GM12891 (cell line): ENCODE measurements around the gene CD244.
A peak's percentile ranks its signal among the peaks of the same experiment; 100 is the strongest.

Experiments
- DNase-seq: peaks from one replicate; pipeline ENCODE4 v3.0.0; 2011; ENCODE audit warnings: low spot score; ENCODE audit not compliant: insufficient read length
- FAIRE-seq: peaks from 2 replicates; lab custom pipeline; 2011; peaks lifted over from hg19 to GRCh38; lab: Jason Lieb, UNC
- PAX5 ChIP-seq: IDR thresholded peaks from 2 replicates; pipeline ENCODE4 v1.6.1; 2011; ENCODE audit warnings: low read length, moderate library complexity, mild to moderate bottlenecking; ENCODE audit not compliant: insufficient read depth, severe bottlenecking
- POLR2A ChIP-seq: IDR thresholded peaks from 2 replicates; pipeline ENCODE4 v1.6.1; 2011; ENCODE audit warnings: low read depth, low read length, control low read depth
- POLR2AphosphoS5 ChIP-seq: IDR thresholded peaks from 2 replicates; pipeline ENCODE4 v1.6.1; 2011; ENCODE audit warnings: low read depth, low read length, control low read depth
- POU2F2 ChIP-seq: IDR thresholded peaks from 2 replicates; pipeline ENCODE4 v1.6.1; 2011; ENCODE audit warnings: low read depth, mild to moderate bottlenecking, control low read depth, low read length, moderate library complexity
- SPI1 ChIP-seq: IDR thresholded peaks from 2 replicates; pipeline ENCODE4 v1.6.1; 2011; ENCODE audit warnings: low read depth, low read length, control low read depth
- TAF1 ChIP-seq: IDR thresholded peaks from 2 replicates; pipeline ENCODE4 v1.6.1; 2011; ENCODE audit warnings: low read depth, low read length, control low read depth

CD244 gene

DNA sequence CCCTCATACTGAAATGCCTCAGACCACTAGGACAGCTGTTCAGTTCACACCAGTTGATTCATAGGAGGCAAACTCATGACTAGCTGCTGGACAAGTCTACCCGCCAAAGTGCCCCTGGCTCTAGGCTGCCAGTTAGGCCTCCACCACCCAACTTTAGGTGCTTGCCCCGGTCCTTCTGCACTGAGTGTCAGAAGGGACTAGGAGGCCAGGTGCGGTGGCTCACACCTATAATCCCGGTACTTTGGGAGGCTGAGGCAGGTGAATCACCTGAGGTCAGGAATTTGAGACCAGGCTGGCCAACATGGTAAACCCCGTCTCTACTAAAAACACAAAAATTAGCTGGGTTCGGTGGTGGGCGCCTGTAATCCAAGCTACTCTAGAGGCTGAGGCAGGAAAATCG is 47.8 kb downstream of the CD244 start:
- TF ChIP-seq POLR2A (no peak), TAF1 (no peak), POU2F2 (no peak), SPI1 (no peak), POLR2AphosphoS5 (no peak), PAX5 (no peak)
- FAIRE-seq (no peak), DNase-seq (no peak)

DNA sequence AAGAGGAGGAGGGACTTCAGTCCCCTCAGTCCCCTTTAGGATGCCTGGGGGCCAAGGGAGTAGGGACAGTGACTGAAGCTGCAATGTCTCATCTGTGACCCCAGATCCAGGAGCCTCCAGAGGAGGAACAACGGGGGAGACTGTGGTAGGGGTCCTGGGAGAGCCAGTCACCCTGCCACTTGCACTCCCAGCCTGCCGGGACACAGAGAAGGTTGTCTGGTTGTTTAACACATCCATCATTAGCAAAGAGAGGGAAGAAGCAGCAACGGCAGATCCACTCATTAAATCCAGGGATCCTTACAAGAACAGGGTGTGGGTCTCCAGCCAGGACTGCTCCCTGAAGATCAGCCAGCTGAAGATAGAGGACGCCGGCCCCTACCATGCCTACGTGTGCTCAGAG is 48.4 kb downstream of the CD244 start:
- FAIRE-seq: no peak
- TF ChIP-seq POU2F2 (no peak), PAX5 (no peak), POLR2A (no peak), TAF1 (no peak), POLR2AphosphoS5 (no peak), SPI1 (no peak)
- no peak for DNase-seq

DNA sequence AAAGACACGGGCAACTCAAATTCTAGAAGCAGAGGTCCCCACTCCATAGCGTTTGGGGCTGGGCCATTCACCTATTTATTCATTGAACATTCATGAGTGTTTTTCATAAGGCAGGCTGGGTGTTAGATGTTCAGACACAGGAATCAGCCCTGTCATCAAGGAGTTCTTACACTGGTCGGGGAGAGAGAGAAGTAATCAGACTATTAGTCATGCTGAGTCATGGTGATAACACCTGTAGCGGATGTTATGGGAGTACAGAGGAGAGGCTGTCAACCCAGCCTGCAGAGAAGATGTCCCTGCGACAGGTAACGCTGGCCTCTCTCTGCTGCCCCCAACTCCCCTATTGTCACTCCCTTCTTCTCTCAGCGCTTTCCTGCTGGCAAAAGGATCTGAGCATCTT is 49.5 kb downstream of the CD244 start:
- no peak for TF ChIP-seq SPI1
- FAIRE-seq: no peak
- no peak for DNase-seq

DNA sequence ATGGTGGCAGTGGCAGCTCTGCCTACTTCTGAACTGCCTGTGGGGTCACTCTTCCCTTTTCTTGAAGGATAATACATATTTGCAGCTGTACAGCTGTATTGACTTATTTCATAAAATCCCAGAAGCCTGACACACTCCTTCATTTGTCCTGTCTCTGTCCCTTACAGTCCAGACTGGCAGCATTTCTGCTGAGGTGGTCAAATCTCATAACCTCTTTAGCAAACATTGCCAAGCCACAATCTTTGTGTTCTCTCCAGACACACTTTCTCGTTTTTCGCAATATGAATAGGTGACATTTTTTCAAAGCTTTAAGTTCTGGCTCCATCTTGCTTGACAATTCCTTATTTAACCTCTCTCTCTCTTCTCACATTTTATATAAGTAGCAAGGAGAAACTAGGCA is 51.5 kb downstream of the CD244 start:
- TF ChIP-seq PAX5: no peak
- no peak for TF ChIP-seq POLR2AphosphoS5
- TF ChIP-seq TAF1: no peak
- TF ChIP-seq POU2F2: no peak
- TF ChIP-seq SPI1: no peak
- no peak for TF ChIP-seq POLR2A
- FAIRE-seq (no peak), DNase-seq (no peak)

DNA sequence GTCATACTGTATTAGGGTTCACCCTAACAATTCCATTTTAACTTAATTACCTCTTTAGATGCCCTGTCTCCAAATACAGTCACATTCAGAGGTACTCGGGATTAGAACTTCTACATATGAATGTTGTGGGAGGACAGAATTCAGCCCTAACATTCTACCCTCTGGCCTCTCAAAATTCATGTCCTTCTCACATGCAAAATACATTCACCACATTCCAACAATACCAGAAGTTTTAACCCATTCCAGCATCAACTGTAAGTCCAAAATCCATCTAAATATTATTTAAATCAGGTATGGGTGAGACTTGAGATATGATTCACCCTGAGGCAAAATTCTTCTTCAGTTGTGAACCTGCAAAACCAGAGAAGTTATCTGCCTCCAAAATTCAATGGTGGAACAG is 52.2 kb downstream of the CD244 start:
- DNase-seq (no peak), FAIRE-seq (no peak)
- no peak for TF ChIP-seq POLR2AphosphoS5
- TF ChIP-seq SPI1: no peak
- no peak for TF ChIP-seq POU2F2
- TF ChIP-seq POLR2A: no peak

DNA sequence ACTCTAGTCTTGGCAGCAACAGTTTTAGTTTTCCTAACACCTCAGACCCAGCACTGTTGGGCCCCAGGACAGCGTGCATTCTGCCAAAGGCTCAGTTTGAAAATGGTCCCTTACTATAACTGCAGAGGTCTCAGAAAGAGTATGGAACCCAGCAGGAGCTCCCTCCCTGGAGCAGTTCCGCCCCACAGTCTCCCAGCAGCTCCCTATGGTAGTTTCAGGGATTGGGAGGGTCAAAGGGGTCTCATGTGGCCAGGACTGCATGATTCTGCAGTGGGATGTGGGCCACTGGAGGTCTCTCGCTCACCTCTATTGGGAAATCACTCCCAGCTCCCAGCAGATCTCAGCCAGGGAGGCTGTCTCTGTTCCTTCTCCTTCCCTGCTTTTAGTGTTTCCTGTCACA is 54.4 kb downstream of the CD244 start:
- DNase-seq (no peak), FAIRE-seq (no peak)
- TF ChIP-seq POLR2A: no peak
- TF ChIP-seq POLR2AphosphoS5: no peak
- TF ChIP-seq POU2F2: no peak
- no peak for TF ChIP-seq PAX5
- no peak for TF ChIP-seq TAF1
- TF ChIP-seq SPI1: no peak

DNA sequence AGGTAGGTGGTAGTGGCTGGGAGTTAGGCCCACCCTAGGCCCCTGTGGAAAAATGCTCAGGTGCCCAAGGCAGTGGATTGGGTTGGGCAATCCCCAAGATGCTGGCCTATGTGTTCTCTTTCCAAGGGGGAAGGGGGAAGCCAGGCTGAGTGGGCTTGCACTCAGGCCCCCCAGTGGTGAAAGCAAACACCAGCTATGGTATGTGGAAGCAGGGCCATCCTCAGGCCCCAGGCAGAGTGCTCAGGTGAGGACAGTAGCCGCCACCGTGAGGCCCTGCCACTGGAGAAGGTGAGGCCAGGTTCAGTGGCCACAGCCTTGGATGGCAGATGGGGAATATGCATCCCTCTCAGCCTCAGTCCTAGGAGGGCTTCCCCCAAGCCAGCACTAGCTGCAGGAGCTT is 54.9 kb downstream of the CD244 start:
- TF ChIP-seq POLR2A: no peak
- no peak for TF ChIP-seq PAX5
- no peak for TF ChIP-seq SPI1
- TF ChIP-seq POLR2AphosphoS5: no peak
- no peak for TF ChIP-seq TAF1
- no peak for TF ChIP-seq POU2F2
- FAIRE-seq: no peak
- no peak for DNase-seq

DNA sequence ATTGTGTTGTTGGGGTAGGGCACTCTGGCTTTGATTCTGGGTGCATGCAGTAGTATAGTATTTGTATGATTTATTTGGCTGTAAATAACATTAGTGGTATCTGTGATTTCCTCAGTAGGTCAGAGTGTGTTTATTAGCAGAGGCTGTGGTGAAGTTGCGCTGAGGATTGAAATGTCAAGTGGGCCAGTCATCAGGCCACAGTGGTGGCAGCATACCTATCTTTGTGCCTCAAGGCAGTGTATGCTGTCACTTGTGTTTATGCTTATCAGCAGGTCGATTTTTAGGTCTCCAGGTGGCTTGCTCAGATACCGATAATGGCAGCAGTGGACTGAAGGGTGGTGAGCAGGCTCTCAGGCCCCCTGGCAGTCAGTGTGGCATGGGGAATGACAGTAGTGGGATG is 55.4 kb downstream of the CD244 start:
- no peak for DNase-seq
- peak; percentile 67 for FAIRE-seq
- TF ChIP-seq POLR2A (no peak), PAX5 (no peak), SPI1 (no peak), POLR2AphosphoS5 (no peak), POU2F2 (no peak), TAF1 (no peak)

DNA sequence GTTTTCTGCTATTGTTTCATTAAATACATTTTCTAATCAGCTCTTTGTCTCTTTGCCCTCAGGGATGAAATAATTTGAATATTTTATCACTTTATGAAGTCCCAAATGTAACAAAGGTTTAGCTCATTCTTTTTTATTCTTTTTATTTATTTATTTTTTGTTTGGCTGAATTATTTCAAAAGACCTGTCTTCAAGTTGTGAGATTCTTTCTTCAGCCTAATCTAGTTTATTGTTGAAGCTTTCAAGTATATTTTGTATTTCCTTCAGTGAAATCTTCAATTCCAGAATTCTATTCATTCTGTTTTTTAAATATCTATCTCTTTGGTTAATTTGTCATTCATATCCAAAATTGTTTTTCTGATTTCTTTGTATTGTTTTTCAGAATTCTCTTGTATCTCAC is 55.9 kb downstream of the CD244 start:
- TF ChIP-seq POLR2AphosphoS5 (no peak), POU2F2 (no peak), PAX5 (no peak), POLR2A (no peak), SPI1 (no peak), TAF1 (no peak)
- FAIRE-seq: no peak

DNA sequence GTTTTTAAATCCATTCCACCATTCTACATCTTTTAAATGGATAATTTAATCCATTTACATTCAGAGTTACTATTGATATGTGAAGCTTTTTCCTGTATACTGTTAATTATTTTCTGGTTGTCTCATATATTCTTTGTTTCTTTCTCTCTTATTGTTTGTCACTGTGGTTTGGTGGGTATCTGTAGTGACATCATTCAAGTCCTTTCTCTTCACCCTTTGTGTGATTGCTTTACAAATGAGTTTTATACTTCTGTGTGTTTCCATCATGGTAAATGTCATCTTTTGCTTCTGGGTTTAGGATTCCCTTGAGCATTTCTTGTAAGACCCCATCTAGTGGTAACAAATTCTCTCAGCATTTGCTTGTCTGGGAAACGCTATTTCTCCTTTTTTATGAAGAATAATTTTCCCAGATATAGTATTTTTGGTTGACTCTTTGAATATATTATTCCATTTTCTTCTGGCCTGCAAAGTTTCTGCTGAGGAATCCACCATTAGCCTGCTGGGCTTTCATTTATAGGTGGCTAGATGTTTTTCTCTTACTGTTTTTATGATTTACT is 56.5 kb downstream of the CD244 start:
- no peak for TF ChIP-seq POU2F2
- TF ChIP-seq SPI1: no peak
- TF ChIP-seq POLR2AphosphoS5: no peak
- TF ChIP-seq POLR2A: no peak
- no peak for TF ChIP-seq TAF1
- TF ChIP-seq PAX5: no peak
- FAIRE-seq: no peak
- no peak for DNase-seq

More for the DNA sequence above, 55.9 kb downstream of the CD244 start:
- no peak for DNase-seq
